IMR-90 (cell line): ENCODE measurements around the gene MASP2. TPM values are rescaled to one million over a fixed set of nuclear protein-coding genes. Genes with fewer than 3 reads are reported as not detected.

Experiments used
- ATAC-seq: fragments of 200-7000 bp; cut with Tn5 transposase; 2 replicates; pipeline ENCODE4 v1.9.1; 2020; ENCODE audit warnings: low read depth, mild to moderate bottlenecking, moderate library complexity
- BruUV-seq: library from RNA; stranded (reverse); fragments of 400-500 nt; replicated peaks from 2 replicates; lab custom pipeline; 2021; lab: Mats Ljungman, UMichigan
- CTCF ChIA-PET: fragments of 300-600 bp; formaldehyde crosslinking; extraction: SDS; loops from one replicate; lab custom pipeline; 2021; ENCODE audit warnings: antibody characterized with exemption; lab: Yijun Ruan, JAX
- POLR2A ChIA-PET: fragments of 300-600 bp; sonication (Branson Sonifier 250); formaldehyde crosslinking; loops from one replicate; lab custom pipeline; 2022; ENCODE audit warnings: antibody characterized with exemption; ENCODE audit not compliant: unreplicated experiment; lab: Charles Lee
- DNase-seq: peaks from one replicate; pipeline ENCODE4 v3.0.0; 2013
- H2AFZ ChIP-seq: replicated peaks from 2 replicates; pipeline ENCODE3; 2013; ENCODE audit warnings: low read length, mild to moderate bottlenecking; ENCODE audit not compliant: poor library complexity
- H2AK5ac ChIP-seq: 2 replicates; pipeline ENCODE4 v1.6.1; 2013; ENCODE audit warnings: low read depth, low read length, inconsistent platforms
- H2AK9ac ChIP-seq: replicated peaks from 2 replicates; pipeline ENCODE3; 2013; ENCODE audit warnings: mild to moderate bottlenecking, low read depth, low read length, moderate library complexity; ENCODE audit not compliant: poor library complexity
- H2BK120ac ChIP-seq: 2 replicates; pipeline ENCODE4 v1.6.1; 2013; ENCODE audit warnings: low read depth, low read length, inconsistent platforms
- H2BK15ac ChIP-seq: 3 replicates; pipeline ENCODE4 v1.6.1; 2013; ENCODE audit warnings: low read depth, low read length, inconsistent platforms
- H2BK20ac ChIP-seq: 2 replicates; pipeline ENCODE4 v1.6.1; 2013; ENCODE audit warnings: low read depth, mild to moderate bottlenecking, inconsistent platforms, low read length, moderate library complexity
- H2BK5ac ChIP-seq: 2 replicates; pipeline ENCODE4 v1.6.1; 2013; ENCODE audit warnings: mild to moderate bottlenecking, low read depth, low read length, inconsistent platforms; ENCODE audit not compliant: poor library complexity, severe bottlenecking
- H3K14ac ChIP-seq: replicated peaks from 2 replicates; pipeline ENCODE4 v1.6.1; 2013; ENCODE audit warnings: low read depth, low read length, inconsistent platforms
- H3K18ac ChIP-seq: 2 replicates; pipeline ENCODE4 v1.6.1; 2013; ENCODE audit warnings: low read depth, low read length, control low read depth
- H3K23ac ChIP-seq: 2 replicates; pipeline ENCODE4 v1.6.1; 2013; ENCODE audit warnings: low read depth, low read length, inconsistent platforms
- H3K27ac ChIP-seq: 2 replicates; pipeline ENCODE4 v1.5.1; 2013; ENCODE audit warnings: mild to moderate bottlenecking, control low read depth, low read length; ENCODE audit not compliant: insufficient read depth
- H3K27me3 ChIP-seq: 2 replicates; pipeline ENCODE4 v1.6.1; 2013; ENCODE audit warnings: low read length; ENCODE audit not compliant: control insufficient read depth, insufficient read depth
- H3K36me3 ChIP-seq: 2 replicates; pipeline ENCODE4 v1.6.1; 2013; ENCODE audit warnings: low read length, mixed read lengths; ENCODE audit not compliant: control insufficient read depth, insufficient read depth
- H3K4ac ChIP-seq: 2 replicates; pipeline ENCODE4 v1.6.1; 2013; ENCODE audit warnings: low read depth, low read length, inconsistent platforms
- H3K4me1 ChIP-seq: 2 replicates; pipeline ENCODE4 v1.6.1; 2013; ENCODE audit warnings: low read length, mixed read lengths; ENCODE audit not compliant: control insufficient read depth, insufficient read depth
- H3K4me2 ChIP-seq: 2 replicates; pipeline ENCODE4 v1.6.1; 2013; ENCODE audit warnings: low read depth, mild to moderate bottlenecking, control low read depth, low read length, moderate library complexity
- H3K4me3 ChIP-seq: 2 replicates; pipeline ENCODE4 v1.5.1; 2013; ENCODE audit warnings: low read depth, mild to moderate bottlenecking, control low read depth, low read length, moderate library complexity; ENCODE audit not compliant: insufficient read depth
- H3K56ac ChIP-seq: 2 replicates; pipeline ENCODE4 v1.6.1; 2013; ENCODE audit warnings: low read length, inconsistent platforms; ENCODE audit not compliant: insufficient read depth; ENCODE audit errors: extremely low read depth
- H3K79me1 ChIP-seq, 2 experiments: 2 replicates each; pipeline ENCODE4 v1.6.1; 2013; ENCODE audit warnings: low read length in 2 of 2, inconsistent platforms in 1 of 2, low read depth in 1 of 2
- H3K9ac ChIP-seq: 2 replicates; pipeline ENCODE4 v1.6.1; 2013; ENCODE audit warnings: low read depth, low read length, control low read depth
- H3K9me1 ChIP-seq: 2 replicates; pipeline ENCODE4 v1.6.1; 2013; ENCODE audit warnings: low read length, inconsistent platforms; ENCODE audit not compliant: insufficient read depth
- H3K9me3 ChIP-seq: 2 replicates; pipeline ENCODE4 v1.6.1; 2013; ENCODE audit warnings: low read length; ENCODE audit not compliant: control insufficient read depth, insufficient read depth
- H4K20me1 ChIP-seq: 2 replicates; pipeline ENCODE4 v1.6.1; 2013; ENCODE audit warnings: low read length, inconsistent platforms; ENCODE audit not compliant: insufficient read depth
- H4K5ac ChIP-seq: 2 replicates; pipeline ENCODE4 v1.6.1; 2013; ENCODE audit warnings: mild to moderate bottlenecking, low read depth, low read length, control low read depth
- H4K8ac ChIP-seq, 2 experiments: 2 replicates each; pipeline ENCODE4 v1.6.1; 2013; ENCODE audit warnings: low read depth in 2 of 2, low read length in 2 of 2, control low read depth in 1 of 2, inconsistent platforms in 1 of 2
- H4K91ac ChIP-seq: 2 replicates; pipeline ENCODE4 v1.6.1; 2013; ENCODE audit warnings: low read depth, low read length, inconsistent platforms; ENCODE audit not compliant: insufficient read depth
- BHLHE40 ChIP-seq: fragments of 150-350 bp; IDR thresholded peaks from 2 replicates; pipeline ENCODE4 v1.6.1; 2016; ENCODE audit warnings: mild to moderate bottlenecking, low read depth, low read length
- CEBPB ChIP-seq: IDR thresholded peaks from 2 replicates; pipeline ENCODE4 v1.6.1; 2012; ENCODE audit warnings: low read depth, low read length, improper control_type of control experiment
- CHD1 ChIP-seq: IDR thresholded peaks from 2 replicates; pipeline ENCODE4 v1.6.1; 2012; ENCODE audit warnings: low read depth, low read length, improper control_type of control experiment
- MAFK ChIP-seq: IDR thresholded peaks from 2 replicates; pipeline ENCODE4 v1.6.1; 2012; ENCODE audit warnings: low read depth, low read length, improper control_type of control experiment
- MAZ ChIP-seq: IDR thresholded peaks from 2 replicates; pipeline ENCODE4 v1.6.1; 2012; ENCODE audit warnings: low read depth, mild to moderate bottlenecking, low read length, improper control_type of control experiment, moderate library complexity, borderline replicate concordance
- POLR2A ChIP-seq: IDR thresholded peaks from 2 replicates; pipeline ENCODE4 v1.6.1; 2012; ENCODE audit warnings: mild to moderate bottlenecking, low read depth, low read length
- RAD21 ChIP-seq: IDR thresholded peaks from 2 replicates; pipeline ENCODE4 v1.6.1; 2012; ENCODE audit warnings: low read length, improper control_type of control experiment
- RCOR1 ChIP-seq: IDR thresholded peaks from 2 replicates; pipeline ENCODE4 v1.6.1; 2012; ENCODE audit warnings: mild to moderate bottlenecking, low read length, improper control_type of control experiment; ENCODE audit not compliant: insufficient replicate concordance
- RFX5 ChIP-seq: IDR thresholded peaks from 2 replicates; pipeline ENCODE4 v1.8.0; 2012; ENCODE audit warnings: low read depth, mild to moderate bottlenecking, low read length, moderate library complexity
- SMC3 ChIP-seq: fragments of 150-350 bp; IDR thresholded peaks from 2 replicates; pipeline ENCODE4 v1.6.1; 2016; ENCODE audit warnings: low read depth, mild to moderate bottlenecking, antibody characterized with exemption, low read length, moderate library complexity
- USF2 ChIP-seq: fragments of 150-350 bp; IDR thresholded peaks from 2 replicates; pipeline ENCODE4 v1.6.1; 2017; ENCODE audit warnings: mild to moderate bottlenecking, antibody characterized with exemption, low read length, low read depth
- WGBS, 2 experiments: methylation state at CpG; one replicate each; pipeline versions ENCODE4 v1.1.5 to v1.1.7; 2013; ENCODE audit warnings: missing lambda C conversion rate in 2 of 2; ENCODE audit not compliant: insufficient read length in 1 of 2; ENCODE audit errors: extremely low coverage in 2 of 2; 5-methylcytosine and 5-hydroxymethylcytosine counted together
- dilution Hi-C: fragments of 300-500 bp; cut with HindIII; formaldehyde crosslinking; loops from one replicate; pipeline ENCODE4 v1.14.3; 2018; ENCODE audit warnings: low sequenced_read_pairs; ENCODE audit not compliant: unreplicated experiment
- in situ Hi-C: fragments of 300-500 bp; cut with MboI; formaldehyde crosslinking; loops from 3 replicates; pipeline ENCODE4 v1.14.3; 2019; ENCODE audit warnings: low sequenced_read_pairs, inconsistent platforms, mixed read lengths
- intact Hi-C: fragments of 100-400 bp; cut with micrococcal nuclease; formaldehyde crosslinking; loops from 2 replicates; pipeline ENCODE4 v1.10.0; 2022
- polyA plus RNA-seq, 3 experiments: library from polyadenylated mRNA; depleted of rRNA; stranded (reverse); fragments of >200 nt; gene quantifications; 2 replicates each; pipeline ENCODE4 v1.2.3, GENCODE V29; 2012; ENCODE audit warnings: low replicate concordance in 1 of 3
- total RNA-seq: library from RNA; depleted of rRNA; stranded (reverse); fragments of >200 nt; gene quantifications from 2 replicates; pipeline ENCODE4 v1.2.3, GENCODE V29; 2012

Gene MASP2
- total and polyA plus RNA-seq, 2 of the 4 experiments (the other 2 are of a cell fraction): 0.03 TPM; not detected in 1

- WGBS, 2 experiments: no CpG with 5 or more reads among the region's 2 CpGs
- DNase-seq: no peak
- Histone ChIP-seq H3K4me2 (no peak overlapping the region), H3K4me1 (no peaks in the 10 kb centered on the region), H2AFZ (no peak overlapping the region), H3K4ac (no peak overlapping the region), H3K27me3 (no peaks in the 10 kb centered on the region), H2BK5ac (no peak overlapping the region), H3K56ac (no peak overlapping the region), H3K9me3 (no peaks in the 10 kb centered on the region), H2BK20ac (no peak overlapping the region), H3K18ac (no peak overlapping the region), H3K4me3 (no peak overlapping the region), H4K91ac (no peak overlapping the region), H4K8ac (no peak overlapping the region), H3K79me1 (peaks cover 14 to 16% of the 10 kb centered on the region in 2 experiments), H4K20me1 (peaks cover 20% of the 10 kb centered on the region), H3K27ac (no peak overlapping the region), H3K23ac (no peak overlapping the region), H3K9me1 (no peaks in the 10 kb centered on the region), H3K36me3 (peaks cover 47% of the 10 kb centered on the region), H3K14ac (no peak overlapping the region), H2BK15ac (no peak overlapping the region), H2AK5ac (no peak overlapping the region), H2AK9ac (no peak overlapping the region), H3K9ac (no peak overlapping the region), H4K5ac (no peak overlapping the region), H2BK120ac (no peak overlapping the region)
- TF ChIP-seq RAD21: no peak
- no peak for TF ChIP-seq MAFK
- no peak for TF ChIP-seq POLR2A
- no peak for TF ChIP-seq SMC3
- TF ChIP-seq BHLHE40: no peak
- no peak for TF ChIP-seq CHD1
- TF ChIP-seq MAZ: no peak
- no peak for TF ChIP-seq USF2
- TF ChIP-seq RFX5: no peak
- TF ChIP-seq RCOR1: no peak
- TF ChIP-seq CEBPB: no peak
- no TSS peak for BruUV-seq
- ChIA-PET POLR2A (no interaction called here), CTCF (no interaction called here)
- ATAC-seq: no peak
- in situ Hi-C loops: no loop called here
- dilution Hi-C loops: no loop called here
- intact Hi-C loops: no loop called here
Observed at GRCh38 chr1:11024874-11025203, 22.2 kb downstream of the MASP2 start.
